OCI-LY1 (cell line): Measurements from ENCODE around the gene GGT1.
"Not testable (repeated sequence)": the region's sequence is repeated elsewhere in the genome, so short reads cannot be mapped to it uniquely, and the experiment has no call there.

Source experiments
- CTCF ChIP-seq: fragments of 200-600 bp; sonication (generic), shearing (Covaris generic); IDR thresholded peaks from 2 replicates; pipeline ENCODE4 v1.5.1; 2017; ENCODE audit warnings: mild to moderate bottlenecking, antibody characterized with exemption, low read length, moderate library complexity, mixed read lengths
- EZH2 ChIP-seq: fragments of 200-600 bp; sonication (generic), shearing (Covaris generic); IDR thresholded peaks from 2 replicates; pipeline ENCODE4 v1.8.0; 2017; ENCODE audit warnings: borderline replicate concordance, mixed run types, mild to moderate bottlenecking, antibody characterized with exemption, low read length, moderate library complexity, mixed read lengths

- not testable (repeated sequence) for TF ChIP-seq EZH2, CTCF
Measured at GRCh38 chr22:24649371-24649770, 46.4 kb downstream of the GGT1 start.
